GM19395 (cell line): ENCODE results near the gene FBXO27.
A peak's percentile ranks its signal among the peaks of the same experiment; 100 is the strongest.
"Not testable (repeated sequence)": the region's sequence is repeated elsewhere in the genome, so short reads cannot be mapped to it uniquely, and the experiment has no call there.

ENCODE experiments used
- ATAC-seq: cut with Tn5 transposase; IDR thresholded peaks from one replicate; pipeline ENCODE4 v1.9.1; 2021; ENCODE audit warnings: mild to moderate bottlenecking, moderate library complexity; ENCODE audit not compliant: unreplicated experiment

The FBXO27 gene

DNA sequence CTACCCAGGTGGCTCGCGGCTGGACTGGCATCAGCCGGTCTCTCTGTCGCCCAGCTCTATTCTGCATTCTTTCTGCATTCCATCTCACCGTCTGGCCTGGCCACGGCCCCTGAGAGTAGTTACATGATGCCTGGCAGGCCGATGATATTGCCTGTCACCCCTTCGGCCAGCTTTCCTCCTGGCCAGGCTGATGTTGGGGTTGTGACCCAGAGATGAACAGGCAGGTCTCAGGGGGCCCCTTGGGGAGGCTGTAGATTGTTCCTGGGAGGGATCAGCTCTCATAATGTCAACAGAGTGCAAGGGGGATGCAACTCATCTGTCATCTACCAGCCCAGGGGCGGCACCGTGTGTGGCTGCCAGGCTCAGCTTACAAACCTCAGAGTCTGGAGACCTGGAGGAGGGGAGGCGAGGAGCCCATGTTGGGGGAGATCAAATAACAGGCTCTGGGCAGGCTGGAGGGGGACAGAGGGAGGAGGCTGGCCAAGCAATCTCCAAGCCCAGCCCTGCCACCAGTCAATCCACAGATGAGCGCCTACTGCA lies 43.2 kb downstream of the FBXO27 start:
- no peak for ATAC-seq

DNA sequence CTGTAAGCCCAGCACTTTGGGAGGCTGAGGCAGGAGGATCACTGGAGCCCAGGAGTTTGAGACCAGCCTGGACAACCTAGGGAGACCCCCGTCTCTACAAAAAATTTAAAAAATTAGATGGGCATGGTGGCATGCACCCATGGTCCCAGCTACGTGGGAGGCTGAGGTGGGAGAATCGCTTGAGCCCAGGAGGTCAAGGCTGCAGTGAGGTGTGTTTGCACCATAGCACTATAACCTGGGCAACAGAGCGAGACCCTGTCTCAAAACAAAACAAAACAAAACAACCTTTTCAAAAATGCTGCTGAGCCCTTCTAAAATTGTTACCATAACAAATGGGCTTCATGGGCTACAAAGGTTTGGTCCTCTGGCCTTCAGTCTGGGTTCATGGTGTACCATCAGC lies 43.7 kb downstream of the FBXO27 start:
- ATAC-seq = not testable (repeated sequence)

DNA sequence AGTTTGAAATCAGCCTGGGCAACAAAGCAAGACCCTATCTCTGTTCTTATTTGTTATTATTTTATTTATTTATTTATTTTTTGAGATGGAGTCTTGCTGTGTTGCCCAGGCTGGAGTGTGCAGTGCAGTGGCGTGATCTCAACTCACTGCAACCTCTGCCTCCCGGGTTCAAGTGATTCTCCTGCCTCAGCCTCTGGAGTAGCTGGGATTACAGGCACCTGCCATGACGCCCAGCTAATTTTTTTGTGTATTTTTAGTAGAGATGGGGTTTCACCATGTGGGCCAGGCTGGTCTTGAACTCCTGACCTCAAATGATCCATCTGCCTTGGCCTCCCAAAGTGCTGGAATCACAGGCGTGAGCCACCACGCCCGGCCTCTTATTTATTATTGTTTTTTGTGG lies 44.6 kb downstream of the FBXO27 start:
- not testable (repeated sequence) for ATAC-seq

DNA sequence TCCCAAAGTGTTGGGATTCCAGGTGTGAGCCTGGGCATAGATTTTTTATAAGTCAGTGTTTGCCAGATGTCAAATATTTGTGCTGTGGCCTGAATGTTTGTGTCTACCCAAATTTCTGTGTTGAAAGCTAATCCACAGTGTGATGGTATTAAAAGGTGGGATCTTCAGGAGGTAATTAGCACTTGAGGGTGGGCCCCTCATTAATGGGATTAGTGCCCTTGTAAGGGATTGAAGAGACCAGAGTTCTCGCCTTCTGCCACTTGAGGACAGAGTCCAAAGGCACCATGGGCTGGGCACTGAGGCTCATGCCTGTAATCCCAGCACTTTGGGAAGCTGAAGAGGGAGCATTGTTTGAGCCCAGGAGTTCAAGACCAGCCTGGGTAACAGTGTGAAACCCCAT lies 47.1 kb downstream of the FBXO27 start:
- no peak for ATAC-seq

- no peak for ATAC-seq
These were observed 51.6 kb downstream of the FBXO27 start for GRCh38 chr19:38980583-38981374.

- ATAC-seq = no peak
These were observed 52.5 kb downstream of the FBXO27 start for GRCh38 chr19:38979812-38980211.

DNA sequence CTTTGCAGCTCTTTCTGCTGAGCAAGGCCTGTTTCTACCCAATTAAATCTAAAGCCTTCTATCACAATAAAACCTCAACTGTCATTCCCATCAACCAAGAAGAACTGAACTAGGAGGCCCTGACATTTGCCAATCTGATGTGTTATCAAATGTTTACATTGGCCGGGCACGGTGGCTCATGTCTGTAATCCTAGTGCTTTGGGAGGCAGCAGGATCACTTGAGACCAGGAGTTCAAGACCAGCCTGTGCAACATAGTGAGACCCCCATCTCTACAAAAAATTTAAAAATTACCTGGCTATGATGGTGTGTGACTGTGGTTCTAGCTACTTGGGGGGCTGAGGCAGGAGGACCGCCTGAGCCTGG lies 54.0 kb downstream of the FBXO27 start:
- ATAC-seq = no peak

- ATAC-seq = peak; percentile 85
These were observed 54.7 kb downstream of the FBXO27 start for GRCh38 chr19:38977445-38978325.

GRCh38 chr19:38975861-38976271 lies 56.5 kb downstream of the FBXO27 start:
- ATAC-seq = no peak

GRCh38 chr19:38975214-38975860 lies 57.0 kb downstream of the FBXO27 start, which contains the start of gene FBXO17:
Gene FBXO17 (minus strand): TSS chr19:38975742. CDS start chr19:38950319, 25,423 bp downstream.
- ATAC-seq = no peak

GRCh38 chr19:38974624-38975213 lies 57.6 kb downstream of the FBXO27 start:
- ATAC-seq = no peak
